OCI-LY1 (cell line): ENCODE results near the gene NFIX.

Experiments used
- H2AFZ ChIP-seq: fragments of 200-600 bp; sonication (generic), shearing (Covaris generic); 2 replicates; pipeline ENCODE4 v1.6.0; 2014; ENCODE audit warnings: antibody characterized with exemption, mild to moderate bottlenecking, low read length
- H3F3A ChIP-seq: fragments of 200-600 bp; sonication (generic), shearing (Covaris generic); 2 replicates; pipeline ENCODE4 v1.6.0; 2014; ENCODE audit warnings: mild to moderate bottlenecking, antibody characterized with exemption, low read length, moderate library complexity; ENCODE audit not compliant: insufficient read depth
- H3K27ac ChIP-seq: fragments of 200-600 bp; sonication (generic); 2 replicates; pipeline ENCODE4 v1.5.1; 2014; ENCODE audit warnings: low read length, mixed run types, mild to moderate bottlenecking, low read depth; ENCODE audit not compliant: poor library complexity, severe bottlenecking
- H3K27me3 ChIP-seq: fragments of 200-600 bp; sonication (generic); 2 replicates; pipeline ENCODE4 v1.6.0; 2014; ENCODE audit warnings: antibody characterized with exemption, mild to moderate bottlenecking, low read length, moderate library complexity; ENCODE audit not compliant: insufficient read depth
- H3K36me3 ChIP-seq: fragments of 200-600 bp; sonication (generic); 2 replicates; pipeline ENCODE4 v1.6.1; 2014; ENCODE audit warnings: mild to moderate bottlenecking, antibody characterized with exemption, low read length, moderate library complexity, mixed read lengths; ENCODE audit not compliant: insufficient read depth
- H3K4me1 ChIP-seq: fragments of 200-600 bp; sonication (generic); 2 replicates; pipeline ENCODE4 v1.5.1; 2014; ENCODE audit warnings: mild to moderate bottlenecking, low read length, moderate library complexity; ENCODE audit not compliant: insufficient read depth, severe bottlenecking
- H3K4me2 ChIP-seq: fragments of 200-600 bp; sonication (generic), shearing (Covaris generic); 2 replicates; pipeline ENCODE4 v1.6.1; 2014; ENCODE audit warnings: low read length
- H3K4me3 ChIP-seq: fragments of 200-600 bp; sonication (generic); 2 replicates; pipeline ENCODE4 v1.5.1; 2014; ENCODE audit warnings: low read length, low read depth, mild to moderate bottlenecking, mixed read lengths; ENCODE audit not compliant: poor library complexity, severe bottlenecking
- H3K79me2 ChIP-seq: fragments of 200-600 bp; shearing (Covaris generic); 2 replicates; pipeline ENCODE4 v1.6.1; 2016; ENCODE audit warnings: mixed run types, low read length, mixed read lengths; ENCODE audit not compliant: insufficient read depth
- H3K9ac ChIP-seq: fragments of 200-600 bp; sonication (generic), shearing (Covaris generic); 2 replicates; pipeline ENCODE4 v1.6.1; 2014; ENCODE audit warnings: mild to moderate bottlenecking, low read length, mixed read lengths
- H3K9me2 ChIP-seq: fragments of 200-600 bp; sonication (generic), shearing (Covaris generic); 2 replicates; pipeline ENCODE4 v1.6.1; 2014; ENCODE audit warnings: low read depth, mild to moderate bottlenecking, low read length, mixed read lengths
- H3K9me3 ChIP-seq: fragments of 200-600 bp; shearing (Covaris generic); 2 replicates; pipeline ENCODE4 v1.6.1; 2014; ENCODE audit warnings: low read length, mixed read lengths
- H4K20me1 ChIP-seq: fragments of 200-600 bp; sonication (generic), shearing (Covaris generic); 2 replicates; pipeline ENCODE4 v1.6.0; 2016; ENCODE audit warnings: mild to moderate bottlenecking, low read length; ENCODE audit not compliant: insufficient read depth
- CTCF ChIP-seq: fragments of 200-600 bp; sonication (generic), shearing (Covaris generic); IDR thresholded peaks from 2 replicates; pipeline ENCODE4 v1.5.1; 2017; ENCODE audit warnings: mild to moderate bottlenecking, antibody characterized with exemption, low read length, moderate library complexity, mixed read lengths
- EZH2 ChIP-seq: fragments of 200-600 bp; sonication (generic), shearing (Covaris generic); IDR thresholded peaks from 2 replicates; pipeline ENCODE4 v1.8.0; 2017; ENCODE audit warnings: borderline replicate concordance, mixed run types, mild to moderate bottlenecking, antibody characterized with exemption, low read length, moderate library complexity, mixed read lengths

Gene NFIX

GRCh38 chr19:13057744-13058143 is 62.5 kb downstream of the NFIX start:
- Histone ChIP-seq H3K9me2 (no peaks in the 10 kb centered on the region), H3K27ac (no peak overlapping the region), H2AFZ (no peak overlapping the region), H4K20me1 (no peaks in the 10 kb centered on the region), H3K9me3 (no peaks in the 10 kb centered on the region), H3F3A (no peaks in the 10 kb centered on the region), H3K79me2 (no peaks in the 10 kb centered on the region), H3K4me2 (no peak overlapping the region), H3K27me3 (peaks cover 5% of the 10 kb centered on the region; the same call in 1 of the 2 replicates), H3K4me3 (no peak overlapping the region), H3K36me3 (no peaks in the 10 kb centered on the region), H3K4me1 (no peaks in the 10 kb centered on the region), H3K9ac (no peak overlapping the region)
- TF ChIP-seq CTCF (no peak), EZH2 (no peak)

- Histone ChIP-seq H3K9ac (no peak overlapping the region), H3F3A (no peaks in the 10 kb centered on the region), H3K9me2 (no peaks in the 10 kb centered on the region), H3K79me2 (no peaks in the 10 kb centered on the region), H3K36me3 (no peaks in the 10 kb centered on the region), H3K4me1 (no peaks in the 10 kb centered on the region), H3K27ac (no peak overlapping the region), H3K4me3 (no peak overlapping the region), H3K9me3 (no peaks in the 10 kb centered on the region), H3K27me3 (no peaks in the 10 kb centered on the region; the same call in 1 of the 2 replicates), H2AFZ (no peak overlapping the region), H3K4me2 (no peak overlapping the region), H4K20me1 (no peaks in the 10 kb centered on the region)
- TF ChIP-seq EZH2 (no peak), CTCF (no peak)
Measured at GRCh38 chr19:13058951-13059660, 63.8 kb downstream of the NFIX start.

- Histone ChIP-seq H3K79me2 (no peaks in the 10 kb centered on the region), H2AFZ (no peak overlapping the region), H3K4me1 (no peaks in the 10 kb centered on the region), H3K4me2 (no peak overlapping the region), H3K4me3 (no peak overlapping the region), H3K9ac (no peak overlapping the region), H3F3A (no peaks in the 10 kb centered on the region), H3K9me2 (no peaks in the 10 kb centered on the region), H3K36me3 (no peaks in the 10 kb centered on the region), H4K20me1 (no peaks in the 10 kb centered on the region), H3K27ac (no peak overlapping the region), H3K9me3 (no peaks in the 10 kb centered on the region), H3K27me3 (no peaks in the 10 kb centered on the region; the same call in 1 of the 2 replicates)
- TF ChIP-seq EZH2: no peak
- no peak for TF ChIP-seq CTCF
Measured at GRCh38 chr19:13060233-13060963, 65.1 kb downstream of the NFIX start.
